ENCODE results near the gene TSPAN9. TPM values are rescaled to one million over a fixed set of nuclear protein-coding genes. Genes with fewer than 3 reads are reported as not detected.

The TSPAN9 gene
- total RNA-seq, 1 donor from 2014 or later = 0.09 TPM

GRCh38 chr12:3280967-3281366 lies 203.8 kb downstream of the TSPAN9 start:
- H3K9me3 Mint-ChIP-seq = no peaks in the 10 kb centered on the region
- no peak overlapping the region for H3K27ac Mint-ChIP-seq
- H3K27me3 Mint-ChIP-seq = peaks cover 5% of the 10 kb centered on the region
- H3K4me1 Mint-ChIP-seq = no peaks in the 10 kb centered on the region
- no peak for DNase-seq
- H3K4me3 Mint-ChIP-seq = no peak overlapping the region
- no peaks in the 10 kb centered on the region for H3K36me3 Mint-ChIP-seq (ENCODE audit: low read depth)
- intact Hi-C loops (cut with micrococcal nuclease) = no loop called here

GRCh38 chr12:3281588-3282383 lies 204.6 kb downstream of the TSPAN9 start:
- Mint-ChIP-seq H3K4me3 (no peak overlapping the region), H3K27me3 (peaks cover 3% of the 10 kb centered on the region), H3K27ac (no peak overlapping the region), H3K9me3 (no peaks in the 10 kb centered on the region), H3K4me1 (no peaks in the 10 kb centered on the region), H3K36me3 (ENCODE audit: low read depth) (no peaks in the 10 kb centered on the region)
- DNase-seq = no peak
- intact Hi-C loops (cut with micrococcal nuclease) = no loop called here

- Mint-ChIP-seq H3K9me3 (no peaks in the 10 kb centered on the region), H3K27ac (no peak overlapping the region), H3K36me3 (ENCODE audit: low read depth) (no peaks in the 10 kb centered on the region), H3K27me3 (peaks cover 3% of the 10 kb centered on the region), H3K4me3 (no peak overlapping the region), H3K4me1 (no peaks in the 10 kb centered on the region)
- intact Hi-C loops (cut with micrococcal nuclease) = no loop called here
- no peak for DNase-seq
These were observed 205.1 kb downstream of the TSPAN9 start for GRCh38 chr12:3282384-3282670.

- no peak for DNase-seq
- Mint-ChIP-seq H3K27ac (no peak overlapping the region), H3K36me3 (ENCODE audit: low read depth) (no peaks in the 10 kb centered on the region), H3K27me3 (peaks cover 3% of the 10 kb centered on the region), H3K9me3 (no peaks in the 10 kb centered on the region), H3K4me1 (no peaks in the 10 kb centered on the region), H3K4me3 (no peak overlapping the region)
- intact Hi-C loops (cut with micrococcal nuclease) = no loop called here
These were observed 206.0 kb downstream of the TSPAN9 start for GRCh38 chr12:3283137-3283680.

GRCh38 chr12:3284405-3284804 lies 207.2 kb downstream of the TSPAN9 start:
- peaks cover 3% of the 10 kb centered on the region for H3K27me3 Mint-ChIP-seq
- H3K36me3 Mint-ChIP-seq (ENCODE audit: low read depth) = no peaks in the 10 kb centered on the region
- no peaks in the 10 kb centered on the region for H3K4me1 Mint-ChIP-seq
- intact Hi-C loops (cut with micrococcal nuclease) = no loop called here
- no peak overlapping the region for H3K27ac Mint-ChIP-seq
- no peak overlapping the region for H3K4me3 Mint-ChIP-seq
- no peaks in the 10 kb centered on the region for H3K9me3 Mint-ChIP-seq
- no peak for DNase-seq

- Mint-ChIP-seq H3K27me3 (peaks cover 1% of the 10 kb centered on the region), H3K27ac (no peak overlapping the region), H3K36me3 (ENCODE audit: low read depth) (no peaks in the 10 kb centered on the region), H3K9me3 (no peaks in the 10 kb centered on the region), H3K4me1 (no peaks in the 10 kb centered on the region), H3K4me3 (no peak overlapping the region)
- intact Hi-C loops (cut with micrococcal nuclease) = no loop called here
- no peak for DNase-seq
These were observed 208.4 kb downstream of the TSPAN9 start for GRCh38 chr12:3285570-3285969.

- Mint-ChIP-seq H3K9me3 (no peaks in the 10 kb centered on the region), H3K4me3 (no peak overlapping the region), H3K4me1 (no peaks in the 10 kb centered on the region), H3K36me3 (ENCODE audit: low read depth) (no peaks in the 10 kb centered on the region), H3K27ac (no peak overlapping the region), H3K27me3 (peaks cover 2% of the 10 kb centered on the region)
- intact Hi-C loops (cut with micrococcal nuclease) = no loop called here
- DNase-seq = no peak
These were observed 211.5 kb downstream of the TSPAN9 start for GRCh38 chr12:3288690-3289089.

- Mint-ChIP-seq H3K36me3 (ENCODE audit: low read depth) (no peaks in the 10 kb centered on the region), H3K4me1 (no peaks in the 10 kb centered on the region), H3K27me3 (peaks cover 2% of the 10 kb centered on the region), H3K4me3 (no peak overlapping the region), H3K27ac (no peak overlapping the region), H3K9me3 (no peaks in the 10 kb centered on the region)
- no peak for DNase-seq
- intact Hi-C loops (cut with micrococcal nuclease) = no loop called here
These were observed 212.5 kb downstream of the TSPAN9 start for GRCh38 chr12:3289702-3290101.

GRCh38 chr12:3291939-3292338 lies 214.8 kb downstream of the TSPAN9 start:
- peaks cover 2% of the 10 kb centered on the region for H3K27me3 Mint-ChIP-seq
- H3K4me1 Mint-ChIP-seq = no peaks in the 10 kb centered on the region
- H3K27ac Mint-ChIP-seq = no peak overlapping the region
- intact Hi-C loops (cut with micrococcal nuclease) = no loop called here
- H3K36me3 Mint-ChIP-seq (ENCODE audit: low read depth) = no peaks in the 10 kb centered on the region
- DNase-seq = no peak
- H3K4me3 Mint-ChIP-seq = no peak overlapping the region
- H3K9me3 Mint-ChIP-seq = no peaks in the 10 kb centered on the region

- DNase-seq = no peak
- H3K9me3 Mint-ChIP-seq = no peaks in the 10 kb centered on the region
- H3K4me1 Mint-ChIP-seq = no peaks in the 10 kb centered on the region
- no peak overlapping the region for H3K4me3 Mint-ChIP-seq
- no peaks in the 10 kb centered on the region for H3K36me3 Mint-ChIP-seq (ENCODE audit: low read depth)
- intact Hi-C loops (cut with micrococcal nuclease) = no loop called here
- H3K27ac Mint-ChIP-seq = no peak overlapping the region
- peaks cover 2% of the 10 kb centered on the region for H3K27me3 Mint-ChIP-seq
These were observed 215.7 kb downstream of the TSPAN9 start for GRCh38 chr12:3292677-3293412.

GRCh38 chr12:3293446-3294161 lies 216.4 kb downstream of the TSPAN9 start:
- Mint-ChIP-seq H3K4me1 (no peaks in the 10 kb centered on the region), H3K36me3 (ENCODE audit: low read depth) (no peaks in the 10 kb centered on the region), H3K4me3 (no peak overlapping the region), H3K27ac (no peak overlapping the region), H3K9me3 (no peaks in the 10 kb centered on the region), H3K27me3 (peaks cover 2% of the 10 kb centered on the region)
- no peak for DNase-seq
- intact Hi-C loops (cut with micrococcal nuclease) = no loop called here

GRCh38 chr12:3294481-3294911 lies 217.3 kb downstream of the TSPAN9 start:
- H3K4me3 Mint-ChIP-seq = no peak overlapping the region
- intact Hi-C loops (cut with micrococcal nuclease) = no loop called here
- peaks cover 2% of the 10 kb centered on the region for H3K27me3 Mint-ChIP-seq
- H3K4me1 Mint-ChIP-seq = no peaks in the 10 kb centered on the region
- DNase-seq = no peak
- no peak overlapping the region for H3K27ac Mint-ChIP-seq
- H3K9me3 Mint-ChIP-seq = no peaks in the 10 kb centered on the region
- no peaks in the 10 kb centered on the region for H3K36me3 Mint-ChIP-seq (ENCODE audit: low read depth)

GRCh38 chr12:3295225-3295624 lies 218.0 kb downstream of the TSPAN9 start:
- H3K27me3 Mint-ChIP-seq = peaks cover 2% of the 10 kb centered on the region
- intact Hi-C loops (cut with micrococcal nuclease) = no loop called here
- no peaks in the 10 kb centered on the region for H3K36me3 Mint-ChIP-seq (ENCODE audit: low read depth)
- no peaks in the 10 kb centered on the region for H3K9me3 Mint-ChIP-seq
- no peak for DNase-seq
- no peak overlapping the region for H3K4me3 Mint-ChIP-seq
- H3K4me1 Mint-ChIP-seq = peaks cover 7% of the 10 kb centered on the region
- H3K27ac Mint-ChIP-seq = no peak overlapping the region
